DMS153 treated with DMSO at 0.1 percent for 48 hours (cell line): ENCODE results near the gene OR8B3.

Experiments
- DNase-seq: peaks from one replicate; lab custom pipeline; 2025; ENCODE audit not compliant: unreplicated experiment; lab: John Stamatoyannopoulos, UW

OR8B3 gene

GRCh38 chr11:124376280-124376679 lies 22.5 kb downstream of the OR8B3 start:
- no peak for DNase-seq

GRCh38 chr11:124359566-124359965 lies 39.3 kb downstream of the OR8B3 start:
- no peak for DNase-seq

- no peak for DNase-seq
Observed at GRCh38 chr11:124346311-124346955, 52.4 kb downstream of the OR8B3 start.
